Activated gamma-delta T cell treated with anti-CD3 and anti-CD28 coated beads, Interleukin-2, amount 50 U/mL, for 16 hours (primary cell): Measurements from ENCODE around the gene AURKB.
A peak's percentile ranks its signal among the peaks of the same experiment; 100 is the strongest.
"Not testable (repeated sequence)": the region's sequence is repeated elsewhere in the genome, so short reads cannot be mapped to it uniquely, and the experiment has no call there.

Source experiments
- DNase-seq: peaks from one replicate; pipeline ENCODE4 v3.0.0-alpha.2; 2020; ENCODE audit warnings: low read depth

The AURKB gene

DNA sequence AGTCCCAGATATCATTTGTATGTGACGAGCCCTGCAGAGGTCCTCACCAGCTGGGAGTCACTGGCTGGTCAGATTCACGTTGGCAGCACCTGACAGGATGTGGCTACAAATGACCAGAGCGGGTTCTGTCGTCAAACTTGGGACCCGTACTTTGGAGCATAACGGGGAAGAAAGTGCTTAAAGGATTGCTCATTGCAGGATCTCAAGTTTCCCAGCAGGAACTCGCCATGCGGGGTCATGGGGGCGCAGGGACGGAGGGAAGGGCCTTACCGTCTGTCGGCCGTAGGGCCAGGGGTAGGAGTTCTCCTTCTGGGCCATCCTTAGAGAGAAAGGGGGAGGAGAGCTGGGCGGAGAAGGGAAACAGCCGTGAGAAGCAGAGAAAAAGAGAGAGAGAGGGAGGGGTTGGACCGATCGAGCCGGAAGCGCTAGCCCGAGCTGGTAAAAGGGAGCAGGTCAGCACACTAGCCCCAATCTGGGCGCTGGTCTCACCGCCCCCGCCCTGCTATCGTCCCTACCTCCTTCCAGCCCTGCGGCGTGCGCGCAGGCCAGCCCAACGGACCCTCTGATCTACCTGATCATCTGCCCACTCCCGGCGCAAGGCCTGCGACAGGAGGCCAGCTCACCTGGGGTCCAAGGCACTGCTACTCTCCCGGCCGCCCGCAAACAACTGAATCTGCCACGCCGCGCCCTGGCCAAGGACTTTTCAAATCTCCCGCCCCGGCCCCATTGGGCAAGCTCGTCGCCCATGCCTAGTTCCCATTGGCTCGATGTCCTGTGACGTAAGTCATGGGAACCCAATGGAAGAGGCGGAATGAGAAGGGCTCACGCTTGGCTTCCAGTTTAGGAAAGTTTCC lies at the start of gene AURKB:
Gene AURKB, minus strand, starts transcription at position 669 of the 854 bp plus-strand sequence. Its CDS starts 351 bp downstream, at position 318.
- DNase-seq, result peak; percentile 91

DNA sequence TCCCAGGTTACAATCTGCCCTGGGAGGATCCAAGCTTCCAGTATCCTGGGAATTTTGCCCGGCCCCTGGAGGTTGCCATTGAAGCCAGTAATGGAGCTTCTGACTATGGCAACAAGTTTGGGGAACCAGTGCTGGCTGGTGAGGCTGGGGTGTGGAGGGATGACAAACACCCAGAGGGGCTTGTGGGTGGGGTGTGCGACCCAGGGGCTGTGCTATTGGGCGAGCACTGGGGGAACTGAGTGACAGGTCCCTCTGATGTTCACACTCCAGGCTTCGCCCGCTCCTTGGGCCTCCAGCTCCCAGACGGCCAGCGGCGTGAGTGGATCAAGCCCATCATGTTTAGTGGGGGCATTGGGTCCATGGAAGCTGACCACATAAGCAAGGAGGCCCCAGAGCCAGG lies 47.4 kb upstream of the AURKB start:
- no peak for DNase-seq

DNA sequence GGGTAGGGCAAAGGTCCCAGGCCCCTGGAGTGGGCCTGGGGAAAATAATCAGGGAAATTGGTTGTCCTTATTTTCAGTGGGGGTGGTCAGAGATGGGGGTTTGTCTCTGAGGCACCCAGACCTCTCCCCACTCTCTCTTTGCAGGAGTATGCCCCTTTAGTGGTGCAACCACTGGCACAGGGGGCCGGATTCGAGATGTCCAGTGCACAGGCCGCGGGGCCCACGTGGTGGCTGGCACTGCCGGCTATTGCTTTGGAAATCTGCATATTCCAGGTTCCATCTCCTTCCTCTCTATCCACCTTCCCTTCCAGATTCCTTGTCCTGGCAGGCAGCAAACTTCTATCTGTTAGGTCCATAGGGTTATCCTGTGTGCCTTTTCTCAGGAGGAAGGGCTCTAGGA lies 46.3 kb upstream of the AURKB start:
- DNase-seq, result no peak

DNA sequence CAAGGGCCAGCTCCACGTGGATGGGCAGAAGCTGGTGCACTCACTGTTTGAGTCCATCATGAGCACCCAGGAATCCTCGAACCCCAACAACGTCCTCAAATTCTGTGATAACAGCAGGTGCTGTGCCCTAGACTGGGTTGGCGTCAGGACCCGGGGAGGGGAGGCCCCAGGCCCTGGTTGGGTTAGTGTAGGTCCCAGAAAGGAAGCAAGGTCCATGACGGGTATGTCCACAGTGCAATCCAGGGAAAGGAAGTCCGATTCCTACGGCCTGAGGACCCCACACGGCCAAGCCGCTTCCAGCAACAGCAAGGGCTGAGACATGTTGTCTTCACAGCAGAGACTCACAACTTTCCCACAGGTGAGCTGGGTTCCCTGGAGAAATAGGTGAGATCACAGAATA lies 45.9 kb upstream of the AURKB start:
- DNase-seq, result no peak

DNA sequence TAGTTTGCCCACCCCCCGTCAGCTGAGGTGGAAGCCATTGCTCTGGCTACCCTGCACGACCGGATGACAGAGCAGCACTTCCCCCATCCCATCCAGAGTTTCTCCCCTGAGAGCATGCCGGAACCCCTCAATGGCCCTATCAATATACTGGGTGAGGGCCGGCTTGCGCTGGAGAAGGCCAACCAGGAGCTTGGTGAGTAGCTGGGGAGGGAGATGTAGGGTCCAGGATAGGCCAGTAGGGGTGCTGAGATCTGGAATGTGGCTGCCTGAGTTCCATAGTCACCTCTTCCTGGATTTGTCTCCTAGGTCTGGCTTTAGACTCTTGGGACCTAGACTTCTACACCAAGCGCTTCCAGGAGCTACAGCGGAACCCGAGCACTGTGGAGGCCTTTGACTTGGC lies 45.1 kb upstream of the AURKB start:
- DNase-seq, result no peak

DNA sequence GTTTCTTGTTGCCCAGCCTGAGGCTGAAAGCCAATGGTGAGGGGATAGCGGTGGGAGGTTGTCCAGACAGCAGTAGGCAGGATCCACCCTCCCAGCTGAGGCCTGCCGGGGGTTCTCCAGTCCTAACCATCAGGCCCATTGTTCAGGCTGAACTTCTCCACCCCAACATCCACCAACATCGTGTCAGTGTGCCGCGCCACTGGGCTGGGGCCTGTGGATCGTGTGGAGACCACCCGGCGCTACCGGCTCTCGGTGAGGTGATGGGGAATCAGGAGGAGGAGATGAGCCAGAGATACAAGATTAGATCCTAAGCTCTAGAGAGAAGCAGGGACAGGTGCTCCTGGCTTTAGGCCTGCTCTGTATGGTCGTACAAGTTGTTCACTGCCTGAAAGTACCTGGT lies 44.5 kb upstream of the AURKB start:
- no peak for DNase-seq

DNA sequence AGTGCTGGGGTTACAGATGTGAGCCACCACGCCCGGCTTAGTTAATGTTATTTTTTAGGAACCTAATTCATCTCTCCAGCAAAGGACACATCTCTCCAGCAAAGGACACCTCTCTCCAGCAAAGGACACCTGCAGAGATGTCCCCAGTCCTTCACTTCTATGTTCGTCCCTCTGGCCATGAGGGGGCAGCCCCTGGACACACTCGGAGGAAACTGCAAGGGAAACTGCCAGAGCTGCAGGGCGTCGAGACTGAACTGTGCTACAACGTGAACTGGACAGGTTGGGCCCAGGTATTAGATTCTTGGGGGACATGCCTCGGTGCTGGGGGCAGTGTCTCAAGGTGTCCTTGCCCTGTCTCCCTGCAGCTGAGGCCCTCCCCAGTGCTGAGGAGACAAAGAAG lies 43.4 kb upstream of the AURKB start:
- no peak for DNase-seq

DNA sequence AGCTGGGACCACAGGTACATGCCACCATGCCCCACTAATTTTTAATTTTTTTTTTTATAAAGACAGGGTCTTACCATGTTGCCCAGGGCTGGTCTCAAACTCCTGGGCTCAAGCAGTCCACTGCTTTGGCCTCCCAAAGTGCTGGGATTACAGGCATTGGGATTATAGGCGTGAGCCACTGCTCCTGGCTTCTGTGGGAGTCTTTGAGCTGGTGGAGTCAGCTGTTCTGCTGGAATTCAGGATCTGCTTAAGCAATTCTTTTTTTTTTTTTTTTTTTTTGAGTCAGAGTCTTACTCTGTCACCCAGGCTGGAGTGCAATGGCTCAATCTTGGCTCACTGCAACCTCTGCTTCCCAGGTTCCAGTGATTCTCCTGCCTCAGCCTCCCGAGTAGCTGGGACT lies 41.0 kb upstream of the AURKB start:
- not testable (repeated sequence) for DNase-seq

DNA sequence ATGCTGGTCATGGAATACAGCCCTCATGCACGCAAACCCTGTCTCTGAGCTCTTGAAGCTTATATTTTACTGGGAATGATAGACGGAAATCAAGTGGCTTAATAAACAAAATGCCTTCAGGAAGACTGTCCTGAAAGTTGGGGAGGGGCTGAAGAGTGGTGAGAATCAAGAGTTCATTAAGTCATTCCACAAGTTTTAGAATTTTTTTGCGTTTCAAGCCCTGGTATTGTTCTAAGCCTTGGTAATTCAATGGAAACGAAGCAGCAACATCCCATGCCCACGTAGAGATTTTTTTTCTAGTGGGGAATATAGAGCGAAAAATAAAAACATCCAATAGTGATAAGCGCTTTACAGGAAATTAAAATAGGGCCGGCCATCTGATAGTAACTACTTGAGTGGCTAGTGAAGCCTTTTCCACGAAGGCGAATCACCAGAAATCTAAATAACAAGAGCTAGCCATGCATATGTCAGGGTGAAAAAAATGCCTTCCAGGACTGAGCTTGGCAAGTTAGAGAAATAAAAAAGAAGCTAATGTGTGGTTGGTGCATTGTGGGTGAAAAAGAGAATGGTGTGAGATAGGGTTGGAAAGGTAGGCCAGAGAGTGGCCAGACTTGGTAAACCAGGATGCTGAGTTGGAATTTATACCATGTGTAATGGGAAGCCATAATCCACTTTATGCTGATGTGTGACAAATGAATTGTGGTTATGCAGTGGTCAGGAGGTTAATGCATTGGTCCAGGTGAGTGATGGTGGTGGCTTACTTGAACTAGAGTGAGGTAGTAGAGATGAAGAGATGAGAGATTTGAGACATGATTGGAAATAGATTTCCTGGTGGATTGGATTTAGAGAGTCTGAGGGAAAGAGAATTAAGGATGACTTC lies 39.5 kb upstream of the AURKB start:
- no peak for DNase-seq

DNA sequence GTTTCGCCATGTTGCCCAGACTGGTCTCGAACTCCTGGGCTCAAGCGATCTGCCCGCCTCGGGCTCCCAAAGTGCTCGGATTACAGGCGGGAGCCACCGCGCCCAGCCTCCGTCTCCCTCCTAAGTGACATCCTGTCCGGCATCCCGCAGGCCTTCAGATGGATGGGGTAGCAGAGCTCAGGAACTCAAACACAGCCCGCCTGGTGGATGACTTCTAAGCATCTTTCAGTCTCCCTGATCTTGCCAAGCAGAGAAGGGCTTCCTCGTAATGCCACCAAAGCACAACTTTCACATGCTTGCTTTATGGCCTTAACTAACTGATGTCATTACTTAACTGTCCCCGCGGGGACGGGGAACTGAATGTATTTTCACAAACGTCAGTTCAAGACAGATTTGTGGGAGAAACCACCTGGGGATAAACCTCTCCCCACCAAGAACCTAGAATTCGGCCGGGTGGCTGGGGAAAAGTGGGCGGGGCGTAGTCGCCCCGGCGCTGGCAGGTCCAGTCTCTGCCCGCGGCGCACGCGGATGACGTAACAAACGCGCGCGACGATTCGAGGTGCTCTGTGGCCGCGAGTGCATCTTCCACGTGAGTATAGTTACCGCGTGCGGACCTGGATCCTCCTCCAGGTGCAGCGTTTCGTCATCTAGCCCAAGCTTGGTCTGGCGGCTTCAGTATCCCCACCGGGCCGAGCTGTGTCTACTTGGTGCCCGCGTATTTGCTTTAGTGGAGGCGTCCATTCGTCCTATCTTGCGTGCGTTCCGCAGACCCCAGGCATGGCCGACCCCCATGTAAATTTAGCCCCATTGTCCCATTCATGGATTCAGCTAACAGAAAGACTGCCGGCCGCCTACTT lies 38.6 kb upstream of the AURKB start, which contains the start of gene PFAS:
Gene PFAS, plus strand, starts transcription at position 539 of the 857 bp plus-strand sequence. CDS start 4,649 bp downstream, outside the sequence.
- DNase-seq, result peak; percentile 94

DNA sequence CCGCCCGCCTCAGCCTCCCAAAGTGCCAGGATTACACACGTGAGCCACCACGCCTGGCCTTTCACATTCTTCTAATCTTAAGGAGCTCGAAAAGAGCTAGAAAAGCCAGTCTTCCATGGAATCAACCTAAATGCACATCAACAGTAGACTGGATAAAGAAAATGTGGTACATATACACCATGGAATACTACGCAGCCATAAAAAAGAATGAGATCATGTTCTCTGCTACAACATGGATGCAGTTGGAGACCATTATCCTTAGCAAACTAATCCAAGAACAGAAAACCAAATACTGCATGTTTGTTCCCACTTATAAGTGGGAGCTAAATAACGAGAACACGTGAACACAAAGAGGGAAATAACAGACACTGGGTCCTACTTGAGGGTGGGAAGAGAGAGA lies 34.4 kb upstream of the AURKB start:
- no peak for DNase-seq

DNA sequence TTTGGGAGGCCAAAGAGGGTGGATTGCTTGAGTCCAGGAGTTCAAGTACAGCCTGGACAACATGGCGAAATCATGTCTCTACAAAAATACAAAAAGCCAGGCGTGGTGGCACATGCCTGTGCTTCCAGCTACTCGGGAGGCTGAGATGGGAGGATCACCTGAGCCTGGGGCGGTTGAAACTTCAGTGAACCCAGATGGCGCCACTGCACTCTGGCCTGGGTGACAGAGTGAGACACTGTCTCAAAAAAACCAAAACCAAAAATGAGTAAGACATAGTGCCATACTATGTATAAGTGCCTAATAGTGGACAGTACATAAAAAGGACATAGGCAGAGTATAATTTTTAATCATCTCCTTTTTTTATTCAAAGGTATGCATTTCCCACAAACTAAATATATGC lies 33.5 kb upstream of the AURKB start:
- no peak for DNase-seq

DNA sequence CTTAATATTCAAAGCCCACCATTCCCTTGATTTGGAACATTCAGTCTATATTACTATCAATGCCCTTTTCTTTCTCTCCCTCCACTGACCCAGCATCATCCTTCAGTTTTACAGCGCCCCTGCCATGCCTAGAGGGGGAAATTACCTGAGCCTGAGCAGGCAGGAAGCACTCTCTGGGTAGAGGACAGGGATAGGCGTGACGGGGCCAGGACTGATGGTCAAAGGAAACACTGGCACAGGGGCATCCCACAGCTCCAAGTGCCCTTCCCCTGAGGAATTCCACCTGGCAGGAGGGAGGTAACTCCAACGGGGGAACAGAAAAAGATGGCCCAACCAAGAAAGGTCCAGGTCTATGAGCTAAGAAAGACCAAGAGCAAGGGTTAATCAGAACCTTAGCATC lies 27.5 kb upstream of the AURKB start:
- no peak for DNase-seq

DNA sequence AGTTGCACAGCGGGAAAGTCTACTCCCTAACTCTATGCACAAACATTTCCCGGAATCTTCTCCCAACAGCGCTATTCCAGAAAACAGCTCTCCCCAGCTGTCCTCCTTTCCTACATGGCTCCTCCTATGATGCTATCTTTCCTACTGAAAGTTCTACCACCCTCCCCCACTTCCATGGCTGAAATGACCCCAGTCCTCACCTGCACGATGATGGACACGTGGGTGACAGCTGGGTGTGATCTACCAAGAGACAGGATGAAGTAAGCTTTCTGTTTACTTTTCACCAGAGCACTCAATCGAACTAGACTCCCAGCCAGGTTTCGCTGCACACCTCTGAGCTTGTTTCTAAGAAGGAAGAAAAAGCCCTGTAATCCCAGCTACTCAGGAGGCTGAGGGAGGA lies 26.8 kb upstream of the AURKB start:
- DNase-seq, result no peak

DNA sequence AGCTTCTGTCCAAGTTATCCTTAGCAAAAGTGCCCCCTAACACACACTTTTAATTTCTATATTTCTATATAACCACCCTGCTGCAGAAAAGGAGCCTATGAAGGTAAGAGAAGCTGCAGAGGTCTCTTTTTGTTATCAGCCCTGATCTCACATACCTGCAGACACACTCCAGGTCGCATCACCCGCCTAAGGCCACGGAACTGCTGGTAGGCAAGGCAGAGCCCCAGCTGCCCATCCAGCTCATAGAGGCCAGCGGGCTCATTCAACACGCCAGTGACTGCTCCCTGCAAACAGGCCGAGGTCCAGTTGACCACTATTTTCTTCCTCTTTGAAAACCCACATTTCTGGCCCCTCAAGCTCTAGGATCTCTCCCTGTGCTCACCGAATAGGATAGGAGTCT lies 25.3 kb upstream of the AURKB start:
- DNase-seq, result no peak

DNA sequence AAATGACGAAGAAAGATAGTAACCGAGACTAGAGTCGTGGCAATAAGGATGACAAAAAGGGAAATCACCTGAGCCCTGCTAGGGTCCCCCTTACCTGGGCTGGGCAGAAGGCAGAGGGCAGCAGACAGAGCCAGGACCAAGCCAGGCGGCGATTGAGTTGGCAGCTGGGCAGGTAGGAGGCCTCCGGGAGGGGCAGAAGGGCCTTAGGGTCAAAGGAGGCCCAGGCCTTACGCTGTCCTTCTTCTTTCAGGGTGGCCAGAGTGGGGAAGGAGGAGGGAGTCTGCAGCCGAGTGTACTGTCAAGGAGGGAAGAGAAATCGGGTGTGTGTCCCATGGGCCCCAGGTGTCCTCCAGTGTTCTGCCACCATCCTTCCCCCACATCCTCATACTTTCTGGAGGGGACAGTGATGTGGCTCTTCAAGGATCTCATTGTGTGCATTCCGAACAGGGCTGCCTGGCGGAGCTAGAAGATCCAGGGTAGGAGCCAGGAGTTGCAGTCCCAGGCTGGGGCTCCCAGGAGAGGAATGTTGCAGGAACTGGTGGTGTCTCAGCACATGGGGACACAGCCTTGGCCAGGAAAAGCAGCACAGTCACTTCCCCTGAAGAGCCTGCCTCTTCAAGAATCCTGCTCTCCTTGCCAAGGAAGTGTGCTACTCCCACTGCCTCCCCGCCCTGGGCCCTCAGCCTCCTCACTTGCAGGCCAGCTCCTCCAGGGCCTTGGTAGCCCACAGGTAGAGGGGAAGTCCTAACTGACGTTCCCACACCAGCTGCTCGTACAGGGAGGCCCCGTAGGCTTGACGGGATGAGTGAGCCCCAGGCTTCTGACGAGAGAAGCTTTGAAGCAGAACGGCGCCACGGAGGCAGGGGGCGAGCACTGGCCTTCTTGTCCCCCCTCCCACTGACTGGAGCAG lies 24.2 kb upstream of the AURKB start:
- DNase-seq, result no peak

DNA sequence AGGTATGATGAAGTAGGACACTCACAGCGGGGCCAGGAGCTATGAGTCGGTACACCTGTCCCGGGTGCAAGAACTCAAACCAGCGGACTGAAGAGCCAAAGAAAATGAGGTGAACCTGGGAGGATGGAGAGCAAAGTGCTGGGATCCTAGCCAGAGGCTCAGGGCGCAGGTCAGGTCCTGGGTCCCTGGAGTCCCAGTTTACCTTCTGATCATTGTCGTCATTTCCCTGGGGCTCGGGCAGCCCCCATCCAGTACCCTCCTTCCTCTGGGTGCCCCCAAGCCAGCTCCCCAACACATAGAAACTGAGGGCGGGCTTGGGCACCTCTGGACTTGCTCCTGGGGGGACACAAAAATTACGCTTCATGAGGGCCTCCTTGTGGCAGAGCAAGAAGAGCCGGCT lies 21.3 kb upstream of the AURKB start:
- no peak for DNase-seq

DNA sequence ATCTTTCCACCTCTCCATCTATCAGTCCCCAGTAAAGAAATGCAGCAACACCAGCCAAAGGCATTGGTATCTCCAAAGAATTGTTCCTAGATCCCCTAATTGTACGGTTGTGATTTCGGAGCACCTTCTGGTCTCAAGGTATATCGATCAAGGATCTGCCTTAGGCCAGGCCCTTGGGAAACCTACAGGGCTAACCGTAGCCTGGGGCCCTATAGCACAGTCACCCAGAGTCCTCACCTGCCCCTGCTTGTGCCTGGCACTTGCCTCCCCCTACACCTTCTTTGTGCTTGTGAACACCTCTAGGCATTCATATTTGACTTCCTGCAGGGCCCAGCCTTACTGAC lies 16.8 kb upstream of the AURKB start:
- no peak for DNase-seq

DNA sequence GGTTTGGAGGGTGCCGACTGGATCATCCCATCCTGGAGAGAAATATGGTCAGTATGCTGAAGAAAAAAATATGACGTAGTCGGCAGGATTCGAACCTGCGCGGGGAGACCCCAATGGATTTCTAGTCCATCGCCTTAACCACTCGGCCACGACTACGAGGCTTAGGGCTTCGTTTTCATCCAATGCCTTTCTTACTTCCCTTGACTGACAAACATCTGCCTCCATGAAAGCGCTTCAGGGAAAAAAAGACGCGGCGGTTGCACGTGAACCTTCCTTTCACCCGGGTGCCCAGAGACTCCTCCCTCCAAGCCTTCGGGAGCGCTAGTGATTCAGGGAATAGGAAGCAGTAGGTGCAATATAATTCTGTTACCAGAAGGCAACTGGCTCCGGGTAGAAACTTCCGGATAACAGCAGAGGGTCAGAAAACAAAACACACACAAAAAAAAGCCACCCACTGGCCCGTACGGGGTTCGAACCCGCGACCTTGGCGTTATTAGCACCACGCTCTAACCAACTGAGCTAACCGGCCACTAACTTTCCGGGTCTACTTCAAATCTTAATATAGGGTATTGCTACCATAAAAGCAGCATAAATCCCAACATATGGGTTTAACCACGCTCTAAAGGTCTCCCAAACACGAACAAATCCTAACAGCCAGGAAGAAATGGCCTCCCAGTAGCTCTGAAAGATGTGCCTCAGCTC lies 16.3 kb upstream of the AURKB start:
- DNase-seq, result no peak

DNA sequence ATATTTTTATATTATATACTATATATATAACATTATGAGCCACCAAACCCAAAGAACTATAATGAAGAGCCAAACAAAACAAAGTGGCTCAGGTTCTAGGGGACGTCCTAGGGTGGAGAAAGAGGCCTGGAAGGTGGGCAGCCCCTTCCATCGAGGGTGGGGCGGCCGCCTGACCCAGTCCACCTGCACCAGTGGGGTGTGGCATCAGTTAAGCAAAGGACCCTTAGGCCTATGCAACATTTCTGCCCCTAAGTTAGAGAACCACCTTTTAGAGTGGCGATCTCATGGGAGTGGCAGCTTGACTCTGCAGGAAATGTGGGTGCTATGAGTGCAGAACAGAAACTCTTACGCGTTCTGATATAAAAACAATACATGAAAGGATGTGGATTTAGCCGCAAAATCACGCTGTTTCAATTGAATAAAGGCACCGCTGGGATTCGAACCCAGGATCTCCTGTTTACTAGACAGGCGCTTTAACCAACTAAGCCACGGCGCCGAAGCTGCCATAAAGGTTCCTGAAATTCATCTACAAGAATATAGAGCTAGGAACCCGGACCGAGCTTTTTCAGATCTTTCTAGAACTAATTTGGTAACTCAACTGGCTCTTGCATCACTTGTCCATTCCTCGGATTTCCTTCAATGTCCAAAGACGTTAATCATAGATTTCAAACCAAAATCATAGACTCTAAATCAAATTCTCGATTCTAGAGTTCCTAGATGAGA lies 15.6 kb upstream of the AURKB start:
- peak; percentile 36 for DNase-seq
